K562 (cell line): ENCODE results near the gene PRKAR1B. TPM values are rescaled to one million over a fixed set of nuclear protein-coding genes. Genes with fewer than 3 reads are reported as not detected.

ENCODE experiments used
- ATAC-seq: fragments of 200-7000 bp; cut with Tn5 transposase; 3 replicates; pipeline ENCODE4 v1.9.1; 2020; ENCODE audit warnings: moderate library complexity
- BruUV-seq: library from RNA; stranded (reverse); fragments of 400-500 nt; replicated peaks from 2 replicates; lab custom pipeline; 2021; lab: Mats Ljungman, UMichigan
- CTCF ChIA-PET: fragments of 300-600 bp; formaldehyde crosslinking; extraction: SDS; loops from one replicate; lab custom pipeline; 2021; ENCODE audit warnings: low intra/inter-chr PET ratio; lab: Yijun Ruan, JAX
- POLR2A ChIA-PET: fragments of 300-600, 350-650 bp; sonication (Branson Sonifier 250); formaldehyde crosslinking; extraction: SDS; loops from one replicate; lab custom pipeline; 2021; ENCODE audit warnings: antibody characterized with exemption, inconsistent platforms; lab: Yijun Ruan, JAX
- DNase-seq, 4 experiments: peaks; one replicate each; pipeline versions ENCODE4 v3.0.0 to v3.0.0-alpha.2; 2011 to 2018; ENCODE audit warnings: low spot score in 3 of 4, mixed read lengths in 3 of 4; ENCODE audit errors: extremely low read depth in 1 of 4
- FAIRE-seq: peaks from 2 replicates; lab custom pipeline; 2011; peaks lifted over from hg19 to GRCh38; lab: Jason Lieb, UNC
- H2AFZ ChIP-seq: 2 replicates; pipeline ENCODE4 v1.6.0; 2011; ENCODE audit warnings: low read depth, low read length, control low read depth, inconsistent platforms
- H3K27ac ChIP-seq: fragments of 200-600 bp; 3 replicates; pipeline ENCODE4 v1.8.0; 2011; ENCODE audit warnings: low read depth, mild to moderate bottlenecking, control low read depth, inconsistent platforms, low read length, moderate library complexity, mixed read lengths; ENCODE audit errors: extremely low read depth
- H3K27me3 ChIP-seq, 2 experiments: fragments of 300-600 bp in 1 of 2; 2 replicates in 1 of 2; 3 replicates in 1 of 2; pipeline versions ENCODE4 v1.6.0 to v1.8.0; 2011; ENCODE audit warnings: inconsistent platforms in 2 of 2, low read length in 2 of 2, mild to moderate bottlenecking in 1 of 2, mixed read lengths in 1 of 2, moderate library complexity in 1 of 2; ENCODE audit not compliant: control insufficient read depth in 2 of 2, insufficient read depth in 2 of 2
- H3K36me3 ChIP-seq: fragments of 300-600 bp; 3 replicates; pipeline ENCODE4 v1.8.0; 2011; ENCODE audit warnings: mild to moderate bottlenecking, low read length, inconsistent platforms; ENCODE audit not compliant: control insufficient read depth, insufficient read depth
- H3K4me1 ChIP-seq, 2 experiments: fragments of 200-600 bp in 1 of 2; replicated peaks in 1 of 2; 2 replicates in 1 of 2; 3 replicates in 1 of 2; pipeline versions ENCODE4 v1.5.1 to v1.8.0; 2011; ENCODE audit warnings: inconsistent platforms in 2 of 2, low read length in 2 of 2, mild to moderate bottlenecking in 1 of 2, mixed read lengths in 1 of 2, moderate library complexity in 1 of 2; ENCODE audit not compliant: control insufficient read depth in 2 of 2, insufficient read depth in 2 of 2
- H3K4me2 ChIP-seq: 2 replicates; pipeline ENCODE4 v1.6.1; 2011; ENCODE audit warnings: low read length, control low read depth, inconsistent platforms, mixed read lengths; ENCODE audit not compliant: insufficient read depth
- H3K4me3 ChIP-seq: fragments of 200-600 bp; sonication (generic), shearing (Covaris generic); 2 replicates; pipeline ENCODE4 v1.5.1; 2016; ENCODE audit warnings: control low read depth, inconsistent platforms
- H3K79me2 ChIP-seq: fragments of 200-600 bp; 3 replicates; pipeline ENCODE4 v1.8.0; 2011; ENCODE audit warnings: low read length, inconsistent platforms; ENCODE audit not compliant: control insufficient read depth, insufficient read depth
- H3K9ac ChIP-seq, 2 experiments: 2 replicates each; pipeline versions ENCODE4 v1.6.0 to v1.6.1; 2011; ENCODE audit warnings: low read depth in 2 of 2, low read length in 2 of 2, control low read depth in 1 of 2, inconsistent platforms in 1 of 2, mild to moderate bottlenecking in 1 of 2, mixed read lengths in 1 of 2; ENCODE audit not compliant: insufficient read depth in 1 of 2
- H3K9me1 ChIP-seq: one replicate; pipeline ENCODE4 v1.6.0; 2011; ENCODE audit warnings: inconsistent platforms, mild to moderate bottlenecking, low read length, moderate library complexity; ENCODE audit not compliant: control insufficient read depth, insufficient read depth
- H3K9me3 ChIP-seq: replicated peaks from 2 replicates; pipeline ENCODE4 v1.5.1; 2011; ENCODE audit warnings: low read depth, low read length, inconsistent platforms; ENCODE audit not compliant: control insufficient read depth, insufficient read depth
- H4K20me1 ChIP-seq: replicated peaks from 2 replicates; pipeline ENCODE4 v1.6.1; 2011; ENCODE audit warnings: low read length, inconsistent platforms, mixed read lengths; ENCODE audit not compliant: control insufficient read depth, insufficient read depth
- E2F3 ChIP-seq: fragments of 250-450 bp; sonication (Bioruptor Pico); IDR thresholded peaks from 2 replicates; pipeline ENCODE4 v1.4.0; 2020; ENCODE audit warnings: mild to moderate bottlenecking
- ESRRB ChIP-seq: fragments of 250-450 bp; sonication (Bioruptor Pico); IDR thresholded peaks from 2 replicates; pipeline ENCODE4 v1.5.0; 2020; ENCODE audit warnings: mild to moderate bottlenecking, moderate library complexity, borderline replicate concordance
- FIP1L1 ChIP-seq: fragments of 200-400 bp; formaldehyde crosslinking; IDR thresholded peaks from 2 replicates; pipeline ENCODE4 v1.6.1; 2018; ENCODE audit warnings: mild to moderate bottlenecking, low read depth, low read length; ENCODE audit not compliant: poor library complexity, severe bottlenecking
- HDGF ChIP-seq: fragments of 450-650 bp; IDR thresholded peaks from 2 replicates; pipeline ENCODE4 v1.6.1; 2016
- KDM5B ChIP-seq: fragments of 200-600 bp; sonication (generic); IDR thresholded peaks from 2 replicates; pipeline ENCODE4 v1.6.1; 2012; ENCODE audit warnings: low read depth, mild to moderate bottlenecking, moderate library complexity, low read length, control low read depth, inconsistent platforms; ENCODE audit not compliant: insufficient replicate concordance
- PKNOX1 ChIP-seq: fragments of 450-650 bp; IDR thresholded peaks from 2 replicates; pipeline ENCODE4 v1.6.1; 2016
- RREB1 ChIP-seq: fragments of 250-450 bp; sonication (Bioruptor Pico); IDR thresholded peaks from 2 replicates; pipeline ENCODE4 v1.4.0; 2020
- ZNF766 ChIP-seq: fragments of 200-800 bp; sonication (Bioruptor generic); conservative IDR thresholded peaks from 2 replicates; pipeline ENCODE4 v1.6.1; 2016; ENCODE audit warnings: missing genetic modification characterization, missing compliant biosample characterization
- WGBS: fragments of 100-300 bp; shearing (Covaris generic); methylation state at CpG from one replicate; pipeline ENCODE4 v1.1.6; 2016; ENCODE audit warnings: low coverage, mixed read lengths; ENCODE audit not compliant: insufficient coverage; ENCODE audit errors: missing lambda C conversion rate; 5-methylcytosine and 5-hydroxymethylcytosine counted together
- in situ Hi-C: fragments of 300-500 bp; cut with MboI; formaldehyde crosslinking; loops from 4 replicates; pipeline ENCODE4 v1.15.0; 2018; ENCODE audit warnings: inconsistent platforms, mixed read lengths
- intact Hi-C: fragments of 100-400 bp; cut with micrococcal nuclease; formaldehyde crosslinking; loops from 2 replicates; pipeline ENCODE4 v1.14.2; 2022
- polyA plus RNA-seq, 8 experiments: library from polyadenylated mRNA; depleted of rRNA in 4 of 8; stranded (reverse) in 5 of 8; unstranded in 3 of 8; fragments of >200 nt; fragmentation: Nextera tagmentation in 2 of 8; fragmentation: Illumina TruSeq in 1 of 8; extraction: Ambion mirVana in 2 of 8; extraction: Trizol in 1 of 8; gene quantifications; 2 replicates each; pipeline versions ENCODE4 v1.2.1 to v1.2.3, GENCODE V29; 2011 to 2014; ENCODE audit warnings: inconsistent platforms in 1 of 8, missing spikeins in 1 of 8
- total RNA-seq, 7 experiments: library from RNA; depleted of rRNA in 6 of 7; stranded (reverse); fragments of >200 nt in 6 of 7; fragmentation: Illumina TruSeq in 2 of 7; extraction: Trizol in 2 of 7; gene quantifications; 2 replicates each; pipeline versions ENCODE4 v1.2.1 to v1.2.3, GENCODE V29; 2011 to 2021; ENCODE audit warnings: low replicate concordance in 1 of 7
- TF ChIP-seq, protein P1 (sequence below): fragments of 250-450 bp; sonication (Bioruptor Pico); IDR thresholded peaks from 2 replicates; pipeline ENCODE4 v1.8.0; 2021; ENCODE audit warnings: moderate library complexity, mild to moderate bottlenecking, inconsistent platforms

PRKAR1B gene
- total and polyA plus RNA-seq, 9 of the 15 experiments (the other 6 are each of a cell fraction or from before 2014, with no cell fraction given), result 0.99 to 30.5 (median 12.7) TPM

- CTCF ChIA-PET, result interaction anchor here (0.7 kb wide), 1 partner anchor 410 kb away, joined by 5 read pairs; no protein-coding TSS in a partner anchor
Measured at GRCh38 chr7:772392-772791, 45.3 kb upstream of the PRKAR1B start.

DNA sequence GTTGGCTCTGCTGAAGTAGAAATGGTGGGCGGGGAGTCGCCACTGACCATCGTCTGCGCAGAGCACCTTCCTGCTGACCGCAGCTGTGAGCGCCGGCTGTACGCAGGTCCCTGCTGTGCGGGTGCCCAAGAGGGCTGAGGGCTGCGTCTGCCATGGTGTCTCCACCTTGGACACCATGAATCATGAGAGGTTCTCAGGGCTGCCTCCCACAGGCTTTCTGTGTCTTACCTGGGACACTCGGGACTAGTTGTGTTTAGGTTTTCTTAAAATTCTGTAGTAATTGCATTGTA is 44.9 kb upstream of the PRKAR1B start:
- Histone ChIP-seq H3K79me2 (no peaks in the 10 kb centered on the region), H3K9ac (no peak overlapping the region), H3K27ac (no peak overlapping the region), H3K27me3 (no peaks in the 10 kb centered on the region), H3K36me3 (peaks cover 80% of the 10 kb centered on the region), H3K4me1 (peaks cover 0 to 16% of the 10 kb centered on the region in 2 experiments; a peak in 2 of 5 replicates), H2AFZ (no peak overlapping the region), H3K9me1 (no peaks in the 10 kb centered on the region), H3K9me3 (no peaks in the 10 kb centered on the region), H4K20me1 (no peaks in the 10 kb centered on the region), H3K4me3 (no peak overlapping the region), H3K4me2 (no peak overlapping the region)
- in situ Hi-C loops, result loop anchor here (10.0 kb wide), 1 partner anchor 457 kb away; no protein-coding TSS in a partner anchor
- intact Hi-C loops, result no loop called here
- FAIRE-seq, result no peak
- ChIA-PET CTCF (no interaction called here), POLR2A (no interaction called here)
- WGBS, result 94% methylated on average over 11 of the region's 11 CpGs
- BruUV-seq, result no TSS peak
- ATAC-seq, result no peak
- DNase-seq, result no peak
- TF ChIP-seq E2F3 (CRISPR knock-in tag) (no peak), RREB1 (CRISPR knock-in tag) (no peak), ZNF766 (CRISPR knock-in tag) (no peak), PKNOX1 (no peak), KDM5B (no peak), ESRRB (CRISPR knock-in tag) (no peak), FIP1L1 (no peak)

More at GRCh38 chr7:772392-772791, 45.3 kb upstream of the PRKAR1B start:
- Histone ChIP-seq H2AFZ (no peak overlapping the region), H4K20me1 (no peaks in the 10 kb centered on the region), H3K4me3 (no peak overlapping the region), H3K36me3 (peaks cover 81% of the 10 kb centered on the region), H3K4me1 (peaks cover 0 to 16% of the 10 kb centered on the region in 2 experiments; a peak in 2 of 5 replicates), H3K79me2 (no peaks in the 10 kb centered on the region), H3K9me3 (no peaks in the 10 kb centered on the region), H3K27me3 (no peaks in the 10 kb centered on the region), H3K9ac (no peak overlapping the region), H3K4me2 (no peak overlapping the region)
- FAIRE-seq, result no peak
- in situ Hi-C loops, result loop anchor here (10.0 kb wide), 1 partner anchor 458 kb away; no protein-coding TSS in a partner anchor
- WGBS, result 97% methylated on average over 13 of the region's 13 CpGs
- TF ChIP-seq HDGF, result no peak
- TF ChIP-seq, protein P1, sequence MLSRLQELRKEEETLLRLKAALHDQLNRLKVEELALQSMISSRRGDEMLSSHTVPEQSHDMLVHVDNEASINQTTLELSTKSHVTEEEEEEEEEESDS, result no peak
- TF ChIP-seq, all 486 proteins: peak for 0
- H3K9me1 ChIP-seq, result no peaks in the 10 kb centered on the region
- ATAC-seq, result no peak
- no peak for DNase-seq
- BruUV-seq, result no TSS peak
- intact Hi-C loops, result no loop called here
- no peak overlapping the region for H3K27ac ChIP-seq
- POLR2A ChIA-PET, result interaction anchor here (0.6 kb wide), 1 partner anchor 45 kb away, joined by 3 read pairs; no protein-coding TSS in a partner anchor
